ENCODE results near the gene FAM3D. TPM values are rescaled to one million over a fixed set of nuclear protein-coding genes. Genes with fewer than 3 reads are reported as not detected.
"Not testable (repeated sequence)": the region's sequence is repeated elsewhere in the genome, so short reads cannot be mapped to it uniquely, and the experiment has no call there.

The FAM3D gene
- total and polyA plus RNA-seq, 2 of the 8 experiments (the other 6 are each of a cell fraction or from before 2014, with no cell fraction given), result not detected

DNA sequence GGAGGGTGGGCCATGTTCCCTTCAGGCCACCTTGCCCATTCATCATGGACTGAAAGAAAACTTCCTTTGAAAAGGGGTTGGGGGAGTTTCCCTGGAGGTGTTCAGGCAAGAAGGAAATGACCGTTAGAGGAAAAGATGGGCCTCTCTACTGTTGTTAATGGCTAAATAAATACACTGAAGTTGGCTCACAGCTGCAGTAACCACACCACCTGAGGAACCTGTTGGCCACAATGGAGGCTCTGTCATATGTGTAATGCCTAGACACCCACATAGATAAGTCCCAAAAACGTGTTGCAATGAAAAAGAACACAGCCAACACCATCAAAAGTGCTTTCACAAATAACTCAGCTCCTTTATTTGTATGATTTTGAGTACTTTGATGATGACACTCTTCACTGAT, 38.2 kb upstream of the FAM3D start (continued):
- no peak for TF ChIP-seq ASH2L (IDR thresholded peaks at IDR 0.05; ENCODE audit: low read length)
- no peak for TF ChIP-seq BACH1 (IDR thresholded peaks at IDR 0.05; ENCODE audit: low read length)
- no peak for TF ChIP-seq JUN (IDR thresholded peaks at IDR 0.05; ENCODE audit: low read depth, low read length)
- TF ChIP-seq KDM4A (IDR thresholded peaks at IDR 0.05; ENCODE audit: low read depth, low read length, severe bottlenecking), result no peak
- no peak for TF ChIP-seq CHD2 (IDR thresholded peaks at IDR 0.05; ENCODE audit: low read length)
- no peak for TF ChIP-seq TBP (IDR thresholded peaks at IDR 0.05; ENCODE audit: low read depth, low read length)
- no peak for TF ChIP-seq YY1 (IDR thresholded peaks at IDR 0.05; ENCODE audit: low read depth, low read length)

DNA sequence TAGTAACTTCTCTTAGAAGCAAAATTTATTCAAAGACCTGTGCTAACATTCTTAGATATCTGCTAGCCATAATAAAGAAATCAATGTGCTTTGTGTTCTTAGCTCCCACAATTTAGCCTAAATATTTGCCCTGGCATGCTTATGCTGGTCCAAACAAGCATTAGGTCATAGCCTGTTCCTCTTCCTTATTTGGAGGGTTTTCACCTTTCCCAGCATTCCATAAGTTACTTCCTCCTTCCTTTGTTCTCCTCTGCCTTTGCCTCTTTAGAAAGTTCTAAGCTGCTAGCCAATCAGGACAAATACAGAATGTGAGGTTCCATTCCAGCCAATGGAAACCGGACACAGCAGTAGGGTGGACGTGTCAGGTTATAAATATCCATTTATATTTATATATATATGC, 37.7 kb upstream of the FAM3D start:
- H3K36me3 ChIP-seq (ENCODE audit: control insufficient read depth in 2 of 4, insufficient read depth in 4 of 4, low read length in 3 of 4); H3K27me3 ChIP-seq (replicated peaks in 1 of 4; ENCODE audit: control insufficient read depth in 3 of 4, extremely low read depth in 1 of 4, insufficient read depth in 3 of 4, low read length in 3 of 4); H3K9ac ChIP-seq (replicated peaks in 1 of 4; ENCODE audit: extremely low read depth in 1 of 4, low read depth in 3 of 4, low read length in 3 of 4); H4K5ac ChIP-seq (ENCODE audit: insufficient read length, low read depth, low read length); H4K20me1 ChIP-seq (replicated peaks in 1 of 2; ENCODE audit: control insufficient read depth in 1 of 2, insufficient read depth in 2 of 2, low read length in 2 of 2); H2BK15ac ChIP-seq (ENCODE audit: low read length); H3K18ac ChIP-seq (ENCODE audit: extremely low read depth, low read length); H4K8ac ChIP-seq (ENCODE audit: extremely low read depth, insufficient read depth, low read length); H3K4me2 ChIP-seq (ENCODE audit: insufficient read depth in 1 of 2, low read depth in 2 of 2, low read length in 2 of 2); H2BK12ac ChIP-seq (ENCODE audit: low read depth, low read length); H3K4ac ChIP-seq (replicated peaks; ENCODE audit: insufficient read length, low read depth, low read length); H3K56ac ChIP-seq (replicated peaks; ENCODE audit: insufficient read length, low read depth, low read length); H3K23ac ChIP-seq (ENCODE audit: insufficient read length); H3K79me2 ChIP-seq (ENCODE audit: control insufficient read depth in 1 of 2, insufficient read depth in 2 of 2, low read length in 2 of 2); H3K79me1 ChIP-seq (ENCODE audit: low read depth, low read length); H2BK20ac ChIP-seq (ENCODE audit: low read length); H2BK120ac ChIP-seq (replicated peaks; ENCODE audit: low read depth, low read length); H3K4me1 ChIP-seq (replicated peaks in 1 of 4; ENCODE audit: control insufficient read depth in 3 of 4, insufficient read depth in 4 of 4, low read length in 3 of 4); H2AK5ac ChIP-seq (ENCODE audit: low read depth, low read length); POLR2A ChIA-PET (ENCODE audit: partially characterized antibody); H3K9me3 ChIP-seq (ENCODE audit: insufficient read depth in 2 of 2, low read depth in 1 of 2, low read length in 1 of 2); DNase-seq (ENCODE audit: low read depth in 1 of 2, low spot score in 2 of 2); H3K14ac ChIP-seq (ENCODE audit: insufficient read length); H2BK5ac ChIP-seq (ENCODE audit: low read depth, low read length); H3K27ac ChIP-seq (ENCODE audit: low read depth, low read length); H4K91ac ChIP-seq (replicated peaks; ENCODE audit: insufficient read length, low read length); H2AFZ ChIP-seq (ENCODE audit: low read length); FAIRE-seq; H3K4me3 ChIP-seq (ENCODE audit: extremely low read depth in 1 of 4, insufficient read depth in 2 of 4, low read depth in 3 of 4, low read length in 4 of 4); H3K23me2 ChIP-seq (ENCODE audit: low read depth, low read length): not testable (repeated sequence)
- CTCF ChIA-PET (ENCODE audit: partially characterized antibody), result interaction anchor here (1.1 kb wide), 1 partner anchor 10 kb away, joined by 3 read pairs; no protein-coding TSS in a partner anchor
- WGBS, 2 experiments (ENCODE audit: extremely low coverage in 1 of 2, insufficient coverage in 1 of 2, insufficient read length in 1 of 2, insufficient replicate concordance in 2 of 2, low coverage in 1 of 2, low lambda C conversion rate in 2 of 2, missing lambda C conversion rate in 1 of 2), result 96% methylated on average over 2 of the region's 2 CpGs; no CpG with 5 or more reads in 1 of the 2 experiments
